ENCODE data around the gene CHST8.

GRCh38 chr19:33722456-33723239 is 100.9 kb downstream of the CHST8 start:
- TF ChIP-seq SMC3 (IDR thresholded peaks at IDR 0.05; ENCODE audit: low read length), result no peak
- no peak for TF ChIP-seq ZNF232 (CRISPR knock-in tag; IDR thresholded peaks at IDR 0.05; ENCODE audit: borderline replicate concordance)
- no peak for TF ChIP-seq ZNF629 (CRISPR knock-in tag; conservative IDR thresholded peaks at IDR 0.05)

Measured in HepG2 (cell line).